Spleen (tissue), 7 donors: ENCODE measurements around the gene ARHGEF39.
A peak's percentile ranks its signal among the peaks of the same experiment; 100 is the strongest.

Source experiments
- CTCF ChIP-seq, 11 experiments: fragments of 200-600 bp in 7 of 11; fragments of 450-650 bp in 4 of 11; sonication (generic) in 4 of 11; IDR thresholded peaks in 8 of 11; conservative IDR thresholded peaks in 3 of 11; 1 replicate in 7 of 11; 2 replicates in 4 of 11; pipeline versions ENCODE4 v1.4.0 to v1.8.0; 2016 to 2021; ENCODE audit warnings: antibody characterized with exemption in 11 of 11, inconsistent platforms in 4 of 11, mild to moderate bottlenecking in 1 of 11
- POLR2A ChIP-seq, 3 donors: fragments of 450-650 bp; IDR thresholded peaks; one replicate each; pipeline ENCODE4 v1.5.1; 2017; ENCODE audit warnings: antibody characterized with exemption in 3 of 3, mild to moderate bottlenecking in 1 of 3
- POLR2AphosphoS5 ChIP-seq, 3 donors: sonication (generic); formaldehyde crosslinking; IDR thresholded peaks; one replicate each; pipeline ENCODE4 v1.5.1; 2017; ENCODE audit warnings: antibody characterized with exemption in 3 of 3
- donor health status: DM: no; HTN: no; CAD: no; lungs with moderate emphysema.
- donor health status: DM: no; HTN: no; CAD: no.
- donor health status: DM: no; HTN: no; CAD: no.

GRCh38 chr9:35689542-35690293 lies 24.7 kb upstream of the ARHGEF39 start, which contains the start of gene TPM2:
- peak; percentile 65 to 86 (median 78) for TF ChIP-seq POLR2AphosphoS5 (IDR thresholded peaks at IDR 0.05)
- TF ChIP-seq POLR2A (IDR thresholded peaks at IDR 0.05): no peak
- no peak for TF ChIP-seq CTCF (IDR thresholded peaks at IDR 0.05 in 8 of 11, conservative IDR thresholded peaks at IDR 0.05 in 3 of 11)
